ENCODE results near the gene MRPL51. TPM values are rescaled to one million over a fixed set of nuclear protein-coding genes. Genes with fewer than 3 reads are reported as not detected.
A peak's percentile ranks its signal among the peaks of the same experiment; 100 is the strongest.

Gene MRPL51
- total and polyA plus RNA-seq, 9 of the 15 experiments (the other 6 are each of a cell fraction or from before 2014, with no cell fraction given), result 127 to 727 (median 208) TPM

- TF ChIP-seq AFF1 (IDR thresholded peaks at IDR 0.05; ENCODE audit: low read depth in 1 of 2, partially characterized antibody in 2 of 2), result peak in 1 of 2 experiments; percentile 90
- TF ChIP-seq HDAC1 (IDR thresholded peaks at IDR 0.05), result peak; percentile 30 to 73; a peak in 2 of 4 replicates
- TF ChIP-seq NFYB (IDR thresholded peaks at IDR 0.05; ENCODE audit: extremely low read depth, insufficient read length), result peak; percentile 82
- TF ChIP-seq YY1 (IDR thresholded peaks at IDR 0.05; ENCODE audit: borderline replicate concordance in 1 of 3, control insufficient read depth in 1 of 3, extremely low read depth in 1 of 3, insufficient read depth in 3 of 3, insufficient read length in 1 of 3, insufficient replicate concordance in 2 of 3, low read depth in 1 of 3, low read length in 2 of 3), result no peak
- TF ChIP-seq MNT (conservative IDR thresholded peaks at IDR 0.05), result peak; percentile 66 to 89; a peak in 3 of 4 replicates
- TF ChIP-seq POLR2H (tag; IDR thresholded peaks at IDR 0.05; ENCODE audit: low read depth), result peak; percentile 64
- peak; percentile 64; the same call in 1 of the 2 replicates for TF ChIP-seq RREB1 (CRISPR knock-in tag; IDR thresholded peaks at IDR 0.05)
- TF ChIP-seq GABPA (tag; conservative IDR thresholded peaks at IDR 0.05; ENCODE audit: low read depth), result peak; percentile 91
- peak; percentile 75; the same call in 1 of the 2 replicates for TF ChIP-seq ETV1 (tag; conservative IDR thresholded peaks at IDR 0.05; ENCODE audit: low read depth)
- TF ChIP-seq XRCC5 (IDR thresholded peaks at IDR 0.05; ENCODE audit: low read depth, low read length), result no peak; the same call in 1 of the 2 replicates
- TF ChIP-seq CCNT2 (IDR thresholded peaks at IDR 0.05; ENCODE audit: borderline replicate concordance, extremely low read depth, insufficient read length, low read depth, low read length), result peak; percentile 73
- TF ChIP-seq MAX (CRISPR knock-in tag; IDR thresholded peaks at IDR 0.05), result peak; percentile 84
Observed at GRCh38 chr12:6493497-6494257, 615 bp upstream of the MRPL51 start, which contains the start of gene NCAPD2 (continued).
